SK-N-MC (cell line): ENCODE results near the gene PDXK.

Source experiments
- EZH2 ChIP-seq: fragments of 200-600 bp; sonication (generic); IDR thresholded peaks from one replicate; pipeline ENCODE4 v1.6.1; 2017; ENCODE audit warnings: antibody characterized with exemption
- POLR2AphosphoS5 ChIP-seq: IDR thresholded peaks from 2 replicates; pipeline ENCODE4 v1.6.1; 2012; ENCODE audit warnings: mild to moderate bottlenecking, low read depth, low read length, borderline replicate concordance

DNA sequence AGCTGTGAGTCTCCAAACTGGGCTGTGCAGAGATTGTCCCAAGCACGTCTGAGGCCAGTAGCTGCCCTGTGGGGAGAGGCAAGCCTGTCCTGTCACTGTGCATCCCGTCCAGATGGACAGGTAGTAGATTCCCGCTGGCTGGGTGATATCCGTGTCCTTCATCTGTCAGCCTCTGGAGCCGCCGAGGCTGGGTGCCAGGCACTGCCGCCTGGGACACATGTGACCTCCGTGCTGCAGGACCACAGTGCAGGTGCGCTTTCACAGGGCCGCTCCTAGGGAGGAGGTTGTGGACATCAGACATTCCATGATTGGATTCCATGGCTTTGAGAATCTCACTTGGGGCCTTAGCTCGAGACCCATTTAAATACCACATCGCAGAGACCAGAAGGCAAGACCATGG, 4.7 kb downstream of the PDXK start:
- no peak for TF ChIP-seq EZH2
- no peak for TF ChIP-seq POLR2AphosphoS5
